ENCODE data around the gene C16orf92. TPM values are rescaled to one million over a fixed set of nuclear protein-coding genes. Genes with fewer than 3 reads are reported as not detected.

Gene C16orf92
- total RNA-seq, 1 experiment from 2014 or later: not detected

- Histone ChIP-seq H3K36me3 (ENCODE audit: insufficient read depth, low read length, poor library complexity, severe bottlenecking) (peaks cover 28% of the 10 kb centered on the region), H3K27ac (ENCODE audit: low read depth, low read length, poor library complexity, severe bottlenecking) (peak overlapping the region; percentile 44), H3K9me3 (ENCODE audit: low read depth, low read length, poor library complexity, severe bottlenecking) (peaks cover 6% of the 10 kb centered on the region), H3K27me3 (replicated peaks; ENCODE audit: insufficient read depth, low read depth, low read length, poor library complexity) (no peaks in the 10 kb centered on the region), H3K4me1 (ENCODE audit: insufficient read depth, low read length, poor library complexity, severe bottlenecking) (peaks cover 16% of the 10 kb centered on the region), H3K4me3 (ENCODE audit: low read depth, low read length, poor library complexity, severe bottlenecking) (peak overlapping the region; percentile 84)
- DNase-seq (ENCODE audit: low spot score): no peak
- no peak for TF ChIP-seq EZH2 (IDR thresholded peaks at IDR 0.05; ENCODE audit: borderline replicate concordance, low read depth, low read length, poor library complexity, severe bottlenecking)
- TF ChIP-seq CTCF (conservative IDR thresholded peaks at IDR 0.05; ENCODE audit: low read depth, low read length): no peak
- POLR2A ChIA-PET (ENCODE audit: low non-redundant PET): no interaction called here
- CTCF ChIA-PET: interaction anchor here (0.6 kb wide), 1 partner anchor 185 kb away, joined by 3 read pairs; no protein-coding TSS in a partner anchor
- intact Hi-C loops (cut with micrococcal nuclease; ENCODE audit: unreplicated experiment): no loop called here
- no TSS peak for BruUV-seq (replicated peaks)
Observed at GRCh38 chr16:29975134-29975538, 47.9 kb upstream of the C16orf92 start.

GRCh38 chr16:29975811-29976511 lies 47.0 kb upstream of the C16orf92 start:
- ChIA-PET POLR2A (ENCODE audit: low non-redundant PET) (no interaction called here), CTCF (no interaction called here)
- no peak for TF ChIP-seq EZH2 (IDR thresholded peaks at IDR 0.05; ENCODE audit: borderline replicate concordance, low read depth, low read length, poor library complexity, severe bottlenecking)
- TF ChIP-seq CTCF (conservative IDR thresholded peaks at IDR 0.05; ENCODE audit: low read depth, low read length): no peak
- Histone ChIP-seq H3K36me3 (ENCODE audit: insufficient read depth, low read length, poor library complexity, severe bottlenecking) (peaks cover 36% of the 10 kb centered on the region), H3K4me1 (ENCODE audit: insufficient read depth, low read length, poor library complexity, severe bottlenecking) (peaks cover 16% of the 10 kb centered on the region), H3K27me3 (replicated peaks; ENCODE audit: insufficient read depth, low read depth, low read length, poor library complexity) (no peaks in the 10 kb centered on the region), H3K27ac (ENCODE audit: low read depth, low read length, poor library complexity, severe bottlenecking) (peak overlapping the region; percentile 44), H3K4me3 (ENCODE audit: low read depth, low read length, poor library complexity, severe bottlenecking) (peak overlapping the region; percentile 84), H3K9me3 (ENCODE audit: low read depth, low read length, poor library complexity, severe bottlenecking) (peaks cover 6% of the 10 kb centered on the region)
- intact Hi-C loops (cut with micrococcal nuclease; ENCODE audit: unreplicated experiment): no loop called here
- no TSS peak for BruUV-seq (replicated peaks)
- DNase-seq (ENCODE audit: low spot score): no peak

- DNase-seq (ENCODE audit: low spot score): no peak
- Histone ChIP-seq H3K27ac (ENCODE audit: low read depth, low read length, poor library complexity, severe bottlenecking) (peak overlapping the region; percentile 44), H3K4me1 (ENCODE audit: insufficient read depth, low read length, poor library complexity, severe bottlenecking) (peaks cover 16% of the 10 kb centered on the region), H3K4me3 (ENCODE audit: low read depth, low read length, poor library complexity, severe bottlenecking) (no peak overlapping the region), H3K9me3 (ENCODE audit: low read depth, low read length, poor library complexity, severe bottlenecking) (peaks cover 6% of the 10 kb centered on the region), H3K27me3 (replicated peaks; ENCODE audit: insufficient read depth, low read depth, low read length, poor library complexity) (no peaks in the 10 kb centered on the region), H3K36me3 (ENCODE audit: insufficient read depth, low read length, poor library complexity, severe bottlenecking) (peaks cover 49% of the 10 kb centered on the region)
- TF ChIP-seq CTCF (conservative IDR thresholded peaks at IDR 0.05; ENCODE audit: low read depth, low read length) (no peak), EZH2 (IDR thresholded peaks at IDR 0.05; ENCODE audit: borderline replicate concordance, low read depth, low read length, poor library complexity, severe bottlenecking) (no peak)
- no TSS peak for BruUV-seq (replicated peaks)
- intact Hi-C loops (cut with micrococcal nuclease; ENCODE audit: unreplicated experiment): no loop called here
- ChIA-PET POLR2A (ENCODE audit: low non-redundant PET) (no interaction called here), CTCF (no interaction called here)
Observed at GRCh38 chr16:29977063-29977825, 45.8 kb upstream of the C16orf92 start.

Measured in A673 (cell line).